Naive thymus-derived CD4-positive, alpha-beta T cell (primary cell): ENCODE results near the gene MAML2. TPM values are rescaled to one million over a fixed set of nuclear protein-coding genes. Genes with fewer than 3 reads are reported as not detected.

Source experiments
- ATAC-seq: fragments of 150-1000 bp; cut with Tn5 transposase; 2 replicates; pipeline ENCODE4 v1.10.0; 2021; ENCODE audit warnings: mild to moderate bottlenecking, moderate library complexity
- CTCF ChIA-PET: fragments of 350-600 bp; sonication (Branson Sonifier 250); formaldehyde crosslinking; loops from one replicate; lab custom pipeline; 2021; ENCODE audit warnings: antibody characterized with exemption; lab: Charles Lee
- POLR2A ChIA-PET: fragments of 350-600 bp; sonication (Branson Sonifier 250); formaldehyde crosslinking; loops from one replicate; lab custom pipeline; 2021; ENCODE audit warnings: antibody characterized with exemption, inconsistent platforms; lab: Charles Lee
- DNase-seq, 9 donors: peaks; one replicate each; pipeline versions ENCODE4 v3.0.0 to v3.0.0-alpha.2; 2020 to 2022; ENCODE audit warnings: mixed read lengths in 1 of 9
- H3K27ac ChIP-seq: one replicate; pipeline ENCODE4 v1.7.0; 2013; ENCODE audit warnings: mild to moderate bottlenecking, low read depth, low read length, moderate library complexity
- H3K27me3 ChIP-seq, 2 donors: one replicate each; pipeline ENCODE4 v1.7.0; 2013; ENCODE audit warnings: low read length in 2 of 2, mild to moderate bottlenecking in 2 of 2, moderate library complexity in 2 of 2; ENCODE audit not compliant: control insufficient read depth in 2 of 2, insufficient read depth in 2 of 2
- H3K36me3 ChIP-seq, 3 experiments: 1 replicate in 2 of 3; 2 replicates in 1 of 3; pipeline ENCODE4 v1.7.0; 2013; ENCODE audit warnings: low read length in 3 of 3, mild to moderate bottlenecking in 3 of 3, moderate library complexity in 1 of 3; ENCODE audit not compliant: insufficient read depth in 3 of 3, control insufficient read depth in 2 of 3
- H3K4me1 ChIP-seq, 2 donors: one replicate each; pipeline ENCODE4 v1.7.0; 2013; ENCODE audit warnings: low read length in 2 of 2, mild to moderate bottlenecking in 2 of 2, moderate library complexity in 1 of 2; ENCODE audit not compliant: control insufficient read depth in 2 of 2, insufficient read depth in 2 of 2
- H3K4me3 ChIP-seq: 2 replicates; pipeline ENCODE4 v1.7.0; 2013; ENCODE audit warnings: mild to moderate bottlenecking, low read length
- H3K9me3 ChIP-seq, 3 experiments: 1 replicate in 2 of 3; 2 replicates in 1 of 3; pipeline ENCODE4 v1.7.0; 2013; ENCODE audit warnings: low read length in 3 of 3; ENCODE audit not compliant: control insufficient read depth in 2 of 3
- H3K27ac Mint-ChIP-seq, 9 donors: one replicate each; pipeline ENCODE4 v1.8.0; 2020 to 2022; ENCODE audit warnings: mixed read lengths in 9 of 9, mild to moderate bottlenecking in 8 of 9, moderate library complexity in 5 of 9, inconsistent platforms in 2 of 9
- H3K27me3 Mint-ChIP-seq, 5 donors: one replicate each; pipeline ENCODE4 v1.8.0; 2021 to 2022; ENCODE audit warnings: mixed read lengths in 5 of 5, mild to moderate bottlenecking in 1 of 5
- H3K36me3 Mint-ChIP-seq, 5 donors: one replicate each; pipeline ENCODE4 v1.8.0; 2020 to 2022; ENCODE audit warnings: mixed read lengths in 5 of 5, mild to moderate bottlenecking in 3 of 5, inconsistent platforms in 1 of 5
- H3K4me1 Mint-ChIP-seq, 7 donors: one replicate each; pipeline ENCODE4 v1.8.0; 2020 to 2022; ENCODE audit warnings: mixed read lengths in 7 of 7, mild to moderate bottlenecking in 3 of 7, inconsistent platforms in 1 of 7
- H3K4me3 Mint-ChIP-seq, 10 donors: one replicate each; pipeline ENCODE4 v1.8.0; 2020 to 2022; ENCODE audit warnings: mild to moderate bottlenecking in 10 of 10, mixed read lengths in 10 of 10, moderate library complexity in 6 of 10, inconsistent platforms in 2 of 10
- H3K9me3 Mint-ChIP-seq, 11 donors: one replicate each; pipeline ENCODE4 v1.8.0; 2020 to 2022; ENCODE audit warnings: mixed read lengths in 11 of 11, mild to moderate bottlenecking in 4 of 11, inconsistent platforms in 1 of 11, moderate library complexity in 1 of 11
- intact Hi-C, 2 donors: fragments of 100-400 bp; cut with micrococcal nuclease; formaldehyde crosslinking; loops; one replicate each; pipeline ENCODE4 v1.15.1; 2023
- polyA plus RNA-seq, 2 donors: library from polyadenylated mRNA; unstranded; fragments of 300-500 nt; fragmentation: Illumina TruSeq; gene quantifications; one replicate each; pipeline ENCODE4 v1.2.3, GENCODE V29; 2021
- total RNA-seq, 6 experiments: library from RNA in 5 of 6; stranded (reverse) in 5 of 6; gene quantifications; 1 replicate in 5 of 6; 2 replicates in 1 of 6; pipeline ENCODE4 v1.2.3 and lab custom pipeline; 2021 to 2026

The MAML2 gene
- total and polyA plus RNA-seq, 7 experiments from 2014 or later: 12.6 to 81.3 (median 52.5) TPM

GRCh38 chr11:96265220-96265737 lies 77.7 kb downstream of the MAML2 start:
- no peak overlapping the region for H3K4me3 ChIP-seq
- no peaks in the 10 kb centered on the region for H3K27me3 ChIP-seq
- no peaks in the 10 kb centered on the region for H3K27me3 Mint-ChIP-seq
- ChIA-PET CTCF (interaction anchor here (0.8 to 1.2 kb wide), 2 partner anchors 78 to 173 kb away, joined by 3 read pairs; partner anchors contain the start of gene MAML2), POLR2A (interaction anchor here (0.9 to 1.6 kb wide), 9 partner anchors 9 to 73 kb away, joined by 3 to 5 read pairs (median 3); no protein-coding TSS in a partner anchor)
- H3K4me1 ChIP-seq: peaks cover 34 to 68% of the 10 kb centered on the region in 2 donors
- intact Hi-C loops: no loop called here
- peaks cover 18 to 49% (median 28%) of the 10 kb centered on the region in 5 donors for H3K36me3 Mint-ChIP-seq
- peaks cover 51 to 94% (median 90%) of the 10 kb centered on the region in 7 donors for H3K4me1 Mint-ChIP-seq
- H3K36me3 ChIP-seq: peaks cover 0 to 10% (median 0%) of the 10 kb centered on the region in 3 experiments
- no peaks in the 10 kb centered on the region for H3K9me3 ChIP-seq
- DNase-seq: no peak
- peak overlapping the region in 8 of 10 donors; percentile 11 to 76 (median 40) for H3K4me3 Mint-ChIP-seq
- peak overlapping the region; percentile 16 for H3K27ac ChIP-seq
- peak overlapping the region in 8 of 9 donors; percentile 85 to 100 (median 94) for H3K27ac Mint-ChIP-seq
- H3K9me3 Mint-ChIP-seq: peaks cover 0 to 18% (median 5%) of the 10 kb centered on the region in 11 donors
- no peak for ATAC-seq

- Mint-ChIP-seq H3K27me3 (no peaks in the 10 kb centered on the region), H3K4me1 (peaks cover 56 to 97% (median 94%) of the 10 kb centered on the region in 7 donors), H3K9me3 (peaks cover 0 to 14% (median 4%) of the 10 kb centered on the region in 11 donors), H3K27ac (peak overlapping the region in 8 of 9 donors; percentile 85 to 100 (median 94)), H3K36me3 (peaks cover 13 to 41% (median 22%) of the 10 kb centered on the region in 5 donors), H3K4me3 (peak overlapping the region in 4 of 10 donors; percentile 11 to 76 (median 48))
- intact Hi-C loops: no loop called here
- Histone ChIP-seq H3K36me3 (peaks cover 0 to 3% (median 0%) of the 10 kb centered on the region in 3 experiments), H3K4me1 (peaks cover 43 to 77% of the 10 kb centered on the region in 2 donors), H3K27me3 (no peaks in the 10 kb centered on the region), H3K9me3 (no peaks in the 10 kb centered on the region), H3K4me3 (no peak overlapping the region), H3K27ac (peak overlapping the region; percentile 16)
- DNase-seq: no peak
- POLR2A ChIA-PET: interaction anchor here (0.7 to 1.1 kb wide), 6 partner anchors 8 to 74 kb away, joined by 3 to 5 read pairs (median 3); no protein-coding TSS in a partner anchor
- CTCF ChIA-PET: interaction anchor here (0.8 to 1.2 kb wide), 2 partner anchors 79 to 172 kb away, joined by 3 read pairs; partner anchors contain the start of gene MAML2
- no peak for ATAC-seq
Measured at GRCh38 chr11:96264364-96264763, 78.6 kb downstream of the MAML2 start.

- Histone ChIP-seq H3K27ac (no peak overlapping the region), H3K4me3 (no peak overlapping the region), H3K36me3 (no peaks in the 10 kb centered on the region), H3K4me1 (peaks cover 54 to 87% of the 10 kb centered on the region in 2 donors), H3K9me3 (no peaks in the 10 kb centered on the region), H3K27me3 (no peaks in the 10 kb centered on the region)
- Mint-ChIP-seq H3K9me3 (peaks cover 0 to 5% (median 0%) of the 10 kb centered on the region in 11 donors), H3K36me3 (peaks cover 12 to 31% (median 13%) of the 10 kb centered on the region in 5 donors), H3K27ac (peak overlapping the region in 8 of 9 donors; percentile 49 to 100 (median 90)), H3K4me3 (peak overlapping the region in 3 of 10 donors; percentile 12 to 76 (median 32)), H3K4me1 (peaks cover 64 to 98% (median 94%) of the 10 kb centered on the region in 7 donors), H3K27me3 (no peaks in the 10 kb centered on the region)
- DNase-seq (no peak), ATAC-seq (no peak)
- POLR2A ChIA-PET: interaction anchor here (0.7 to 1.4 kb wide), 4 partner anchors 12 to 78 kb away, joined by 3 to 6 read pairs (median 4); no protein-coding TSS in a partner anchor
- CTCF ChIA-PET: interaction anchor here (0.6 to 1.2 kb wide), 2 partner anchors 14 to 47 kb away, joined by 3 to 4 read pairs; no protein-coding TSS in a partner anchor
- intact Hi-C loops: loop anchor here in 1 of 2 donors (1.0 kb wide), 1 partner anchor 9 kb away; no protein-coding TSS in a partner anchor
Measured at GRCh38 chr11:96263238-96263763, 79.7 kb downstream of the MAML2 start.

DNA sequence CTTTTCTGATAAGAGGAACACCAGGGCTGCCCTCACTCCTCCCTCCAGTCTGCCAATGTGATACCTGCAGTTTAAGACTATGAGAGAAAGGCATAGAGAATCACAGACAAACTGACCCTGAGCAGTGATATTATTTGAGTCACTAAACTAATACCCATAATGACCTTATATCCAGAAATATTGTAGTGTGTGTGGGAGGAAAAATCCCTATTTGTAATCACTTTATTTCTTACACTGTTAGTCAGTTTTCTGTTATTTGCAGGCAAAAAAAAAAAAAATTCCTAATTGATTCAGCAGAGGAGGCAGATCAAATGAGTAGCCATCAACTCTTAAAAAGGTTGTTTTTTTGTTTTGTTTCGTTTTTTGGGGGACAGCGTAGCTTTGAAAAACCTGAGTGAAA lies 82.5 kb downstream of the MAML2 start:
- Histone ChIP-seq H3K4me1 (peaks cover 62 to 86% of the 10 kb centered on the region in 2 donors), H3K27ac (peak overlapping the region; percentile 77), H3K27me3 (no peaks in the 10 kb centered on the region), H3K4me3 (no peak overlapping the region), H3K9me3 (no peaks in the 10 kb centered on the region), H3K36me3 (no peaks in the 10 kb centered on the region)
- CTCF ChIA-PET: interaction anchor here (0.6 to 0.9 kb wide), 3 partner anchors 10 to 82 kb away, joined by 3 to 5 read pairs (median 3); partner anchors contain the start of gene MAML2
- Mint-ChIP-seq H3K27ac (peak overlapping the region; percentile 75 to 100 (median 98)), H3K4me3 (peak overlapping the region in 7 of 10 donors; percentile 47 to 77 (median 74)), H3K9me3 (peaks cover 0 to 5% (median 0%) of the 10 kb centered on the region in 11 donors), H3K4me1 (peaks cover 63 to 98% (median 93%) of the 10 kb centered on the region in 7 donors), H3K27me3 (no peaks in the 10 kb centered on the region), H3K36me3 (peaks cover 16 to 24% (median 18%) of the 10 kb centered on the region in 5 donors)
- POLR2A ChIA-PET: interaction anchor here (0.6 to 1.8 kb wide), 4 partner anchors 10 to 80 kb away, joined by 3 to 7 read pairs (median 4); no protein-coding TSS in a partner anchor
- no peak for ATAC-seq
- intact Hi-C loops: no loop called here
- DNase-seq: no peak

DNA sequence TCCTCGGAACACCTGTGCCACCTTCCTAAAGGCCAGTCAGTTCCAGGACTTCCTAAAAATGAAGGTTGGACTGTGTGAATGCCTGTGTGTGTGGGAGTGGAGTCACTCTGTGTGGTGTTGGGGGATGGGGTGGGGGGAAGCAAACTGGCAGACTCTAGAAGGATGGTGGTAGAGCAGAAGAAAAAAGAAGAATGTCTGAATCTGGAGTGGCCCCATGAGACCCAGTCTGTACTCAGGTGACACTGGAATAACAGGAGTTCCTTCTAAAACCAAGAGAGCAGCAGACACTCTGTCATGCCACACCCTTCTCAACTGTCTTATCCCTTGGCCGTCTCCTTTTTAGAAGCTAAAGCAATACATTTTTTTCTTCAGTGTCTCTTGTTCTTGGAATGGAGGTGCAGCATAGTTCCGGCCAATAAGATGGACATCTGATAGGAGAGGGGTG lies 82.9 kb downstream of the MAML2 start:
- H3K36me3 ChIP-seq: no peaks in the 10 kb centered on the region
- H3K4me1 Mint-ChIP-seq: peaks cover 63 to 98% (median 93%) of the 10 kb centered on the region in 7 donors
- peaks cover 11 to 21% (median 18%) of the 10 kb centered on the region in 5 donors for H3K36me3 Mint-ChIP-seq
- no peak overlapping the region for H3K4me3 ChIP-seq
- peak overlapping the region; percentile 77 for H3K27ac ChIP-seq
- ChIA-PET CTCF (interaction anchor here (0.6 to 0.9 kb wide), 3 partner anchors 9 to 83 kb away, joined by 3 to 5 read pairs (median 3); partner anchors contain the start of gene MAML2), POLR2A (interaction anchor here (0.6 to 1.8 kb wide), 4 partner anchors 10 to 83 kb away, joined by 3 to 7 read pairs (median 4); partner anchors contain the start of gene MAML2)
- no peak for DNase-seq
- H3K4me1 ChIP-seq: peaks cover 67 to 86% of the 10 kb centered on the region in 2 donors
- ATAC-seq: no peak
- peak overlapping the region; percentile 75 to 100 (median 98) for H3K27ac Mint-ChIP-seq
- H3K9me3 ChIP-seq: no peaks in the 10 kb centered on the region
- H3K27me3 ChIP-seq: no peaks in the 10 kb centered on the region
- no peaks in the 10 kb centered on the region for H3K27me3 Mint-ChIP-seq
- peaks cover 0 to 5% (median 0%) of the 10 kb centered on the region in 11 donors for H3K9me3 Mint-ChIP-seq
- peak overlapping the region; percentile 47 to 84 (median 74) for H3K4me3 Mint-ChIP-seq
- intact Hi-C loops: no loop called here
